SJSA1 (cell line): Measurements from ENCODE around the gene ZNG1B. TPM values are rescaled to one million over a fixed set of nuclear protein-coding genes. Genes with fewer than 3 reads are reported as not detected.

ENCODE experiments used
- total RNA-seq: library from RNA; depleted of rRNA; stranded (reverse); fragments of >200 nt; shearing (Covaris generic); gene quantifications from 2 replicates; pipeline ENCODE4 v1.2.3, GENCODE V29; 2014; rRNA removed

ZNG1B gene
- total RNA-seq, 1 experiment from 2014 or later: 41.6 TPM

Other genes with a start within 250 kb of the ZNG1B start
- gene PAX8, start 158.8 kb upstream of the ZNG1B start, total RNA-seq: not detected in 2 replicates
- gene FOXD4L1, start 61.0 kb downstream of the ZNG1B start, total RNA-seq: not detected in 2 replicates
- 2.3 and 6.5 TPM in 2 replicates for gene RABL2A, start 189.6 kb downstream of the ZNG1B start, total RNA-seq